Measurements from ENCODE around the gene ITPKB. TPM values are rescaled to one million over a fixed set of nuclear protein-coding genes. Genes with fewer than 3 reads are reported as not detected.

ITPKB gene
- total and polyA plus RNA-seq, 2 of the 13 experiments (the other 11 are each of a cell fraction or from before 2014, with no cell fraction given), result not detected

DNA sequence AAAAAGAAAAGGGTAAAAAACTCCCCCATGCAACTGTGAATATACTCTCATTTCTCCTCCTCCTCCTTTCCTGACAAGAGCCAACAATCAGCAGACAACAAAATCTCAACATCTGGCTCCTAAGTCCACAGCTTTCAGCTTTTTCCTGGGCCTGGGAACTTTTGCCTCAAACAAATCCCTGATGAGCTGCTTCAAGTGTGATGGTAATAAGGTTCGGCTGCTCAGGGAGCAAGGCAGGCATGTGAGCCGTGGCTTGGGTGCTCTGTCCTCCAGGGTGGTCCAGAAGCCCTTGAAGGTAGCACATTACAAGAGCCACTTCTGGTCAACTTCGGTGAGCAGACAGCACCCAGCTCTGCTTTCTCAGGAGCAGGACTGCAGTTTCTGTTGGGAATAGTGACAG is 46.3 kb downstream of the ITPKB start (continued):
- TF ChIP-seq CEBPB (IDR thresholded peaks at IDR 0.05; ENCODE audit: borderline replicate concordance, low read depth, low read length) (no peak), HNF1B (CRISPR knock-in tag; IDR thresholded peaks at IDR 0.05) (no peak), ZNF747 (CRISPR knock-in tag; IDR thresholded peaks at IDR 0.05; ENCODE audit: borderline replicate concordance) (no peak), SIN3A (IDR thresholded peaks at IDR 0.05; ENCODE audit: borderline replicate concordance, low read depth, low read length) (no peak), NFKBIZ (CRISPR knock-in tag; IDR thresholded peaks at IDR 0.05) (no peak), SKIL (CRISPR knock-in tag; IDR thresholded peaks at IDR 0.05; ENCODE audit: borderline replicate concordance) (no peak), FOXA1 (IDR thresholded peaks at IDR 0.05) (no peak), FOXA1 (CRISPR knock-in tag; IDR thresholded peaks at IDR 0.05) (no peak), NBN (conservative IDR thresholded peaks at IDR 0.05) (no peak), ZNF136 (CRISPR knock-in tag; IDR thresholded peaks at IDR 0.05; ENCODE audit: low read depth) (no peak), TSC22D2 (CRISPR knock-in tag; IDR thresholded peaks at IDR 0.05; ENCODE audit: borderline replicate concordance) (no peak), HCFC1 (IDR thresholded peaks at IDR 0.05; ENCODE audit: low read depth, low read length) (no peak), PTBP1 (IDR thresholded peaks at IDR 0.05; ENCODE audit: low read depth, low read length, poor library complexity, severe bottlenecking) (no peak)
- TF ChIP-seq, protein P1, sequence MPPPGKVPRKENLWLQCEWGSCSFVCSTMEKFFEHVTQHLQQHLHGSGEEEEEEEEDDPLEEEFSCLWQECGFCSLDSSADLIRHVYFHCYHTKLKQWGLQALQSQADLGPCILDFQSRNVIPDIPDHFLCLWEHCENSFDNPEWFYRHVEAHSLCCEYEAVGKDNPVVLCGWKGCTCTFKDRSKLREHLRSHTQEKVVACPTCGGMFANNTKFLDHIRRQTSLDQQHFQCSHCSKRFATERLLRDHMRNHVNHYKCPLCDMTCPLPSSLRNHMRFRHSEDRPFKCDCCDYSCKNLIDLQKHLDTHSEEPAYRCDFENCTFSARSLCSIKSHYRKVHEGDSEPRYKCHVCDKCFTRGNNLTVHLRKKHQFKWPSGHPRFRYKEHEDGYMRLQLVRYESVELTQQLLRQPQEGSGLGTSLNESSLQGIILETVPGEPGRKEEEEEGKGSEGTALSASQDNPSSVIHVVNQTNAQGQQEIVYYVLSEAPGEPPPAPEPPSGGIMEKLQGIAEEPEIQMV (CRISPR knock-in tag; IDR thresholded peaks at IDR 0.05; ENCODE audit: low read depth), result no peak
- TF ChIP-seq, protein P2, sequence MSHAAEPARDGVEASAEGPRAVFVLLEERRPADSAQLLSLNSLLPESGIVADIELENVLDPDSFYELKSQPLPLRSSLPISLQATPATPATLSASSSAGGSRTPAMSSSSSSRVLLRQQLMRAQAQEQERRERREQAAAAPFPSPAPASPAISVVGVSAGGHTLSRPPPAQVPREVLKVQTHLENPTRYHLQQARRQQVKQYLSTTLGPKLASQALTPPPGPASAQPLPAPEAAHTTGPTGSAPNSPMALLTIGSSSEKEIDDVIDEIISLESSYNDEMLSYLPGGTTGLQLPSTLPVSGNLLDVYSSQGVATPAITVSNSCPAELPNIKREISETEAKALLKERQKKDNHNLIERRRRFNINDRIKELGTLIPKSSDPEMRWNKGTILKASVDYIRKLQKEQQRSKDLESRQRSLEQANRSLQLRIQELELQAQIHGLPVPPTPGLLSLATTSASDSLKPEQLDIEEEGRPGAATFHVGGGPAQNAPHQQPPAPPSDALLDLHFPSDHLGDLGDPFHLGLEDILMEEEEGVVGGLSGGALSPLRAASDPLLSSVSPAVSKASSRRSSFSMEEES (CRISPR knock-in tag; IDR thresholded peaks at IDR 0.05), result no peak
